Neutrophil (primary cell): ENCODE data around the gene SPOCK2.
A peak's percentile ranks its signal among the peaks of the same experiment; 100 is the strongest.

ENCODE experiments used
- H3K27ac ChIP-seq: fragments of 200-600 bp; sonication (generic); 2 replicates; pipeline ENCODE4 v1.5.1; 2016; ENCODE audit warnings: mild to moderate bottlenecking, moderate library complexity
- H3K27me3 ChIP-seq: fragments of 200-600 bp; sonication (generic); 2 replicates; pipeline ENCODE4 v1.6.0; 2016; ENCODE audit warnings: mild to moderate bottlenecking
- H3K36me3 ChIP-seq: fragments of 200-600 bp; sonication (generic); 2 replicates; pipeline ENCODE4 v1.5.1; 2017
- H3K4me1 ChIP-seq, 2 experiments: fragments of 200-600 bp in 1 of 2; sonication (generic) in 1 of 2; 1 replicate in 1 of 2; 2 replicates in 1 of 2; pipeline versions ENCODE4 v1.5.1 to v1.6.1; 2013 to 2016; ENCODE audit warnings: low read depth in 1 of 2, low read length in 1 of 2, mild to moderate bottlenecking in 1 of 2, moderate library complexity in 1 of 2; ENCODE audit not compliant: control insufficient read depth in 1 of 2, insufficient read depth in 1 of 2
- H3K4me3 ChIP-seq, 2 experiments: fragments of 200-600 bp in 1 of 2; sonication (generic) in 1 of 2; 1 replicate in 1 of 2; 2 replicates in 1 of 2; pipeline ENCODE4 v1.5.1; 2013 to 2016; ENCODE audit warnings: low read depth in 1 of 2, low read length in 1 of 2, mild to moderate bottlenecking in 1 of 2, moderate library complexity in 1 of 2
- H3K9me3 ChIP-seq: fragments of 200-600 bp; sonication (generic); 2 replicates; pipeline ENCODE4 v1.5.1; 2016
- TF ChIP-seq, protein P1 (sequence below): fragments of 200-600 bp; sonication (generic); IDR thresholded peaks from 2 replicates; pipeline ENCODE4 v1.5.1; 2016; ENCODE audit warnings: antibody characterized with exemption

The SPOCK2 gene

DNA sequence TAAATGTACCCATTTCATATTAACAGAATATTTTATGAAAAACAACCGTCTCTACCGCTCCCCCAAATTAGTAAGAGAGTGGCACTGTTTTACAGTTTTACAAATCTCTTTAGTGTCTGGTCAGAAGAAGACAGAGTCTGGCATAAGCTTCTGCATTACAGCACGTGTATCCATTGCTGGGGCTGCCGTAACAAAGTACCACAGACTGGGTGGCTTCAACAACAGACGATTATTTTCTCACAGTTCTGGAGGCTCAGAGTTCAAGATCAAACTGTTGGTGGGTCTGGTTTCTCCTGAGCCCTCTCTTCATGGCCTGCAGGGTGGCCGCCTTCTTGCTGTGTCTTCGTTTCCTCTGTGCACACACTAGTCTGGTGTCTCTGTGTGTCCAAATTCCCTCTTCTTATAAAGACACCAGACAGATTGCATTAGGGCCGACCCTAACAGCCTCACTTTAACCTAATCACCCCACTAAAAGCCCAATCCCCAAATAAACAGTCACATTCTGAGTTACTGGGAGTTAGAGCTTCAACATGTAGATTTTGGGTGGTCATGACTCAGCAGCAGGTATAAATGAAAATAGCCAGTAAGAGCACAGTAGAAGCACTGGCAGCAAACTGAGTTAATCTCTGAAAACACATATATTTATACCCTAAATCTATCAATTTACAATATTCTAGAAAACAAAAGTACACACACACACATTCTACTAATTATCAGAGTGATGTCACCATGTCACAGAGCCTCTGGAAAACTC lies 4.0 kb upstream of the SPOCK2 start:
- Histone ChIP-seq H3K9me3 (no peaks in the 10 kb centered on the region), H3K4me1 (peaks cover 13 to 15% of the 10 kb centered on the region in 2 experiments), H3K4me3 (no peak overlapping the region), H3K27me3 (peaks cover 32% of the 10 kb centered on the region), H3K27ac (no peak overlapping the region), H3K36me3 (peaks cover 16% of the 10 kb centered on the region)
- TF ChIP-seq, protein P1, sequence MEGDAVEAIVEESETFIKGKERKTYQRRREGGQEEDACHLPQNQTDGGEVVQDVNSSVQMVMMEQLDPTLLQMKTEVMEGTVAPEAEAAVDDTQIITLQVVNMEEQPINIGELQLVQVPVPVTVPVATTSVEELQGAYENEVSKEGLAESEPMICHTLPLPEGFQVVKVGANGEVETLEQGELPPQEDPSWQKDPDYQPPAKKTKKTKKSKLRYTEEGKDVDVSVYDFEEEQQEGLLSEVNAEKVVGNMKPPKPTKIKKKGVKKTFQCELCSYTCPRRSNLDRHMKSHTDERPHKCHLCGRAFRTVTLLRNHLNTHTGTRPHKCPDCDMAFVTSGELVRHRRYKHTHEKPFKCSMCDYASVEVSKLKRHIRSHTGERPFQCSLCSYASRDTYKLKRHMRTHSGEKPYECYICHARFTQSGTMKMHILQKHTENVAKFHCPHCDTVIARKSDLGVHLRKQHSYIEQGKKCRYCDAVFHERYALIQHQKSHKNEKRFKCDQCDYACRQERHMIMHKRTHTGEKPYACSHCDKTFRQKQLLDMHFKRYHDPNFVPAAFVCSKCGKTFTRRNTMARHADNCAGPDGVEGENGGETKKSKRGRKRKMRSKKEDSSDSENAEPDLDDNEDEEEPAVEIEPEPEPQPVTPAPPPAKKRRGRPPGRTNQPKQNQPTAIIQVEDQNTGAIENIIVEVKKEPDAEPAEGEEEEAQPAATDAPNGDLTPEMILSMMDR: no peak

DNA sequence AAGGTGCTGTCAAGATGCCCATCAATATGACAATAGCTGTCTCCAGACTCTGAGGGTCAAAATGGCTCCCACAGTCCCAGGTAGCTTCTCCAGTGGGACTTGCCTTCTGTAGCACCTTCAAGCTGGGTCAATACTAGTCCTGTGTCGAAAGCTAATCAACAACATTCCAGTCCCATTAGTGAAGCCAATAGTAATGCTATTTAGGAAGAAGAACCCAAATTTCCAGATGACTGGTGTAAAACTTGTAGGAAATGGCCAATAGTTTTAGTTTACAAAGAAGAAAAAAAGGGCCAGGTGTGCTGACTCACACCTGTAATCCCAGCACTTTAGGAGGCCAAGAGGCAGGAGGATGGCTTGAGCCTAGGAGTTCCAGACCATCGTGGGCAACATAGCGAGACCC lies 2.0 kb upstream of the SPOCK2 start:
- peaks cover 19 to 22% of the 10 kb centered on the region in 2 experiments for H3K4me1 ChIP-seq
- no peaks in the 10 kb centered on the region for H3K36me3 ChIP-seq
- no peak overlapping the region for H3K27ac ChIP-seq
- no peaks in the 10 kb centered on the region for H3K9me3 ChIP-seq
- H3K27me3 ChIP-seq: peaks cover 53% of the 10 kb centered on the region
- no peak overlapping the region for H3K4me3 ChIP-seq
- TF ChIP-seq, protein P1: no peak

DNA sequence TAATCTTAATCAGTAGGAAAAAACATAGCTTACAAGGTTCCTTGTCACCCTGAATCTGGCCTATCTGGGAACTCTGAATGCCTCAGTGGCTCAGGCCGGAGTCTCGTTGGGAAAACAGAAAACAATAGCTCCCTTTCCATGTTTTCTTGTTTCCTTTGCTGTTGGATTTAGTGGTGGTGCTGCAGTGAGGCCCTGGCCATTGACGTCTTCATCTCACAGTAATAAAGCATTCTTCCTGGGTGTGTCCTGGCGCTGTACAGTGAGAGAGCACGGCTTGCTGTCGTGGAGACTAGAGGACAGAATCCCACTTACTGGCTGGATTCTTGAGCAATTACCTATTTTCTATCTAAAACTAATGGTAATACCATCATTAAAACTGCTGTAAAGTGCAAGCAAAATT lies 1.3 kb upstream of the SPOCK2 start:
- no peak overlapping the region for H3K4me3 ChIP-seq
- H3K27ac ChIP-seq: no peak overlapping the region
- no peaks in the 10 kb centered on the region for H3K36me3 ChIP-seq
- H3K27me3 ChIP-seq: peaks cover 60% of the 10 kb centered on the region
- TF ChIP-seq, protein P1: no peak
- H3K9me3 ChIP-seq: no peaks in the 10 kb centered on the region
- H3K4me1 ChIP-seq: peaks cover 19 to 22% of the 10 kb centered on the region in 2 experiments

DNA sequence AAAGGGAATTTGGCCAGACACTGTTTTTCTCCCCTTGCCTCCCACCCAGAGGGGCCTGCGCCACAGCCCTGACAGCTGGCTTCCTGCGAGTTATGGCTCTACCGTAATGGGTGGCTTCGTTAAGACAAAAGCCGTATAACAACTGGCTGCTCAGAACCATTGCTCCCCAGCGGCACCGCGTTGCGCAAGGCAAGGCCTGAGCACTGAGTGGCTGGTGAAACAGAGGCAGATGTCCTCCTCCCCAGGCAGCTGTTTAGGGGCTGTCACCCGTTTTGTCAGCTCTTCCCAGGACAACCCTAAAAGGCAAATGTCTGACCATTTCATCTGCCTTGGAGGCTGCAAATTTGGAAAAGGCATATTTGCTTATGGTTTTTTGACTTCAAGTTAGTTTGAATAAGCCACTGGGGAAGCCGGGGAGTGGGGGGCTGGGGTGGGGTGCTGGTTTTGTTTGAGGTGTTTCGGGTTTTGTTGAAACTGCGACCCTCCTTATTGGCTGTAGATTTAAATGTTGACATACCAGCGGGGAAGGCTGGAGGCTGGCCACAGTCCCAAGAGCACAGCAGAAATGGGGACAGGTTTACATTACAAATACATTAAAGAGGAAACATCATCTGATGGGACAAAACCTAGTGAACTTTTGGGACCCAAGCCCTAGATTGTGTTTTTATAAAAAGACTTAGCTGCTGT lies 681 bp upstream of the SPOCK2 start:
- H3K4me3 ChIP-seq: peak overlapping the region; percentile 58 to 59
- TF ChIP-seq, protein P1: no peak
- no peaks in the 10 kb centered on the region for H3K36me3 ChIP-seq
- H3K27me3 ChIP-seq: peaks cover 65% of the 10 kb centered on the region
- H3K9me3 ChIP-seq: no peaks in the 10 kb centered on the region
- H3K4me1 ChIP-seq: peaks cover 19 to 22% of the 10 kb centered on the region in 2 experiments
- no peak overlapping the region for H3K27ac ChIP-seq

DNA sequence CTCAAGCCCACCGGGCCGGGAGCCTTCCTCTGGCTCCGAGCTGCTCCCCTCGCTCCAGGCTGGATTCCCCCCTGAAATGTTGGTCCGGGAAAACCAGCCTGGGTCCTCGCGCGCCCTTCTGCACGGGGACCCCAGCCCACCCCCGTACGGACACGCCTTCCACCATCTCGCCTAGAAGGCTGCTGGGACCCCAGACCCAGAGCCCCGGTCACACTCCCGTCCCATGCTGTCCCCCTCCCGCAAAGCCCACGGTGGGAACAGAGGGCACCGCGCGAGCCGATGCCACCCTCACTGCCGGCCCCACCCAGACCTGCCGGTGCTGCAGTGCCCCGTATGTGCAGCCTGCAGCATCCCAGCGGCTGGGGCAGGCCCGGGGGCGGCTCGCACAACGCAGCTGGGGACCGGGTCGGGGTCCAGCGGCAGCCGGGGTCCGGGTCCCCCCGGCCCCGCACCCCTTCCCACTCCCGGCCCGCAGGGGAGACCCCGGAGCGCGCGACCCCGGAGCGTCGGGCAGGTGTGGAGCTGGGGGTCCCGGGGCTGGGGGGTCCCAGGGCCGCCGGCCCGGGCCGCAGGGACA lies 871 bp downstream of the SPOCK2 start:
- Histone ChIP-seq H3K4me3 (peak overlapping the region; percentile 58 to 59), H3K36me3 (no peaks in the 10 kb centered on the region), H3K27ac (no peak overlapping the region), H3K9me3 (no peaks in the 10 kb centered on the region), H3K4me1 (peaks cover 19 to 22% of the 10 kb centered on the region in 2 experiments), H3K27me3 (peaks cover 65% of the 10 kb centered on the region)
- TF ChIP-seq, protein P1: no peak
